ENCODE measurements around the gene TRIM2.

DNA sequence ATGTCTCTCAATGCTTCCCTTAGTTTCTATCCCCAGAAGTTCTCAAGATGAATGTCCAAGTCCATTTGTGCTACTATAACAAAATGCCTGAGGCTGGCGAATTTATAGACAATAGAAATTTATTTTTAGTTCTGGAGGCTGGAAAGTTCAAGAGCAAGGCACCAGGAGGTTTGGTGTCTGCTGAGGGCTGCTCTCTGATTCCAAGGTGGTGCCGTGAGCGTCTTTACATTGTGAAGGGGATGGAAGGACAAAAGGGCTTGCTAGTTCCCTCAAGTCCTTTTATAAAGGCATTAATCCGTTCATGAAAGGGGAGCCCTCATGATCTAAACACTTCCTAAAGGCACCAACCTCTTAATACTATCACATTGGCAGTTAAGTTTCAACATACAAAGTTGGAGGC lies 12.3 kb downstream of the TRIM2 start:
- TF ChIP-seq CTCF (IDR thresholded peaks at IDR 0.05) (no peak), POLR2A (IDR thresholded peaks at IDR 0.05) (no peak)

All from uterus (tissue), 2 donors.